CD4-positive, alpha-beta T cell treated with Interleukin-10 for 1 hour (primary cell): ENCODE data around the gene MYL3.

Experiments used
- DNase-seq: peaks from one replicate; pipeline ENCODE4 v3.0.0-alpha.2; 2020

MYL3 gene

GRCh38 chr3:46882377-46883053 is 19.3 kb upstream of the MYL3 start:
- no peak for DNase-seq

- peak; percentile 16 for DNase-seq
Measured at GRCh38 chr3:46881596-46882376, 18.5 kb upstream of the MYL3 start.

- DNase-seq: no peak
Measured at GRCh38 chr3:46880884-46881595, 17.8 kb upstream of the MYL3 start.

GRCh38 chr3:46878781-46879436 is 15.7 kb upstream of the MYL3 start:
- DNase-seq: no peak

GRCh38 chr3:46877406-46878125 is 14.3 kb upstream of the MYL3 start, which contains the start of gene PTH1R:
TSS of gene PTH1R (plus strand) at chr3:46877721. CDS start at chr3:46883560, 5,839 bp downstream.
- DNase-seq: no peak

- no peak for DNase-seq
Measured at GRCh38 chr3:46876313-46877300, 13.4 kb upstream of the MYL3 start.

- DNase-seq: no peak
Measured at GRCh38 chr3:46875560-46875959, 12.3 kb upstream of the MYL3 start.

- no peak for DNase-seq
Measured at GRCh38 chr3:46874430-46874829, 11.2 kb upstream of the MYL3 start.

- no peak for DNase-seq
Measured at GRCh38 chr3:46873521-46873920, 10.3 kb upstream of the MYL3 start.

- no peak for DNase-seq
Measured at GRCh38 chr3:46871222-46871621, 8.0 kb upstream of the MYL3 start.

GRCh38 chr3:46870651-46871050 is 7.4 kb upstream of the MYL3 start:
- no peak for DNase-seq

- DNase-seq: no peak
Measured at GRCh38 chr3:46869440-46869839, 6.2 kb upstream of the MYL3 start.

- no peak for DNase-seq
Measured at GRCh38 chr3:46868948-46869347, 5.7 kb upstream of the MYL3 start.

GRCh38 chr3:46868287-46868686 is 5.0 kb upstream of the MYL3 start:
- DNase-seq: no peak

GRCh38 chr3:46867550-46867898 is 4.3 kb upstream of the MYL3 start:
- DNase-seq: no peak

- peak; percentile 73 for DNase-seq
Measured at GRCh38 chr3:46866720-46867549, 3.7 kb upstream of the MYL3 start.

GRCh38 chr3:46866032-46866595 is 2.9 kb upstream of the MYL3 start:
- DNase-seq: no peak

GRCh38 chr3:46865546-46865945 is 2.3 kb upstream of the MYL3 start:
- no peak for DNase-seq

GRCh38 chr3:46865031-46865507 is 1.8 kb upstream of the MYL3 start:
- no peak for DNase-seq
